ENCODE results near the gene FGFR4.

FGFR4 gene

GRCh38 chr5:177116631-177117373 lies 30.1 kb downstream of the FGFR4 start:
- H3K27ac ChIP-seq = no peak overlapping the region
- TF ChIP-seq, protein P1, sequence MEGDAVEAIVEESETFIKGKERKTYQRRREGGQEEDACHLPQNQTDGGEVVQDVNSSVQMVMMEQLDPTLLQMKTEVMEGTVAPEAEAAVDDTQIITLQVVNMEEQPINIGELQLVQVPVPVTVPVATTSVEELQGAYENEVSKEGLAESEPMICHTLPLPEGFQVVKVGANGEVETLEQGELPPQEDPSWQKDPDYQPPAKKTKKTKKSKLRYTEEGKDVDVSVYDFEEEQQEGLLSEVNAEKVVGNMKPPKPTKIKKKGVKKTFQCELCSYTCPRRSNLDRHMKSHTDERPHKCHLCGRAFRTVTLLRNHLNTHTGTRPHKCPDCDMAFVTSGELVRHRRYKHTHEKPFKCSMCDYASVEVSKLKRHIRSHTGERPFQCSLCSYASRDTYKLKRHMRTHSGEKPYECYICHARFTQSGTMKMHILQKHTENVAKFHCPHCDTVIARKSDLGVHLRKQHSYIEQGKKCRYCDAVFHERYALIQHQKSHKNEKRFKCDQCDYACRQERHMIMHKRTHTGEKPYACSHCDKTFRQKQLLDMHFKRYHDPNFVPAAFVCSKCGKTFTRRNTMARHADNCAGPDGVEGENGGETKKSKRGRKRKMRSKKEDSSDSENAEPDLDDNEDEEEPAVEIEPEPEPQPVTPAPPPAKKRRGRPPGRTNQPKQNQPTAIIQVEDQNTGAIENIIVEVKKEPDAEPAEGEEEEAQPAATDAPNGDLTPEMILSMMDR (conservative IDR thresholded peaks at IDR 0.05) = no peak

- TF ChIP-seq, protein P1 (conservative IDR thresholded peaks at IDR 0.05) = no peak
- no peak overlapping the region for H3K27ac ChIP-seq
Observed at GRCh38 chr5:177117441-177118045, 30.8 kb downstream of the FGFR4 start.

DNA sequence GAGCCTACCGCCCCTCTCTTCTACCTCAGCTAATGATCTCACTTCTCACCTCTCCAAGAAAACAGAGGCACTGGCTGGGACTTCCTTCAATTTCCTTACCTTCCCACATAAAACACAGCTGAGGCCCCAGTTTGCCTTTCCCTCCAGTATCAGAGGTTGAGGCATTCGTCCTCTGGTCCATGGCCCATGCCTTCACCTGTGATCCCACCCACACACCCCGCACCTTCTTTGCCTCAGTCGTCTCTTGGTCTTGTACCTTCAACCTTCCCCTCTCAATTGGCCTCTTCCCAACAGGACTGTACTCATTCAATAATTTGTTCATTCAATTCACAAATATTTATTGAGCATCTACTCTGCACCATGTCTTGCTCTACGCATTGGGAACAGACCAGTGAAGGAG lies 35.9 kb downstream of the FGFR4 start:
- no peak overlapping the region for H3K27ac ChIP-seq
- TF ChIP-seq, protein P1 (conservative IDR thresholded peaks at IDR 0.05) = no peak

DNA sequence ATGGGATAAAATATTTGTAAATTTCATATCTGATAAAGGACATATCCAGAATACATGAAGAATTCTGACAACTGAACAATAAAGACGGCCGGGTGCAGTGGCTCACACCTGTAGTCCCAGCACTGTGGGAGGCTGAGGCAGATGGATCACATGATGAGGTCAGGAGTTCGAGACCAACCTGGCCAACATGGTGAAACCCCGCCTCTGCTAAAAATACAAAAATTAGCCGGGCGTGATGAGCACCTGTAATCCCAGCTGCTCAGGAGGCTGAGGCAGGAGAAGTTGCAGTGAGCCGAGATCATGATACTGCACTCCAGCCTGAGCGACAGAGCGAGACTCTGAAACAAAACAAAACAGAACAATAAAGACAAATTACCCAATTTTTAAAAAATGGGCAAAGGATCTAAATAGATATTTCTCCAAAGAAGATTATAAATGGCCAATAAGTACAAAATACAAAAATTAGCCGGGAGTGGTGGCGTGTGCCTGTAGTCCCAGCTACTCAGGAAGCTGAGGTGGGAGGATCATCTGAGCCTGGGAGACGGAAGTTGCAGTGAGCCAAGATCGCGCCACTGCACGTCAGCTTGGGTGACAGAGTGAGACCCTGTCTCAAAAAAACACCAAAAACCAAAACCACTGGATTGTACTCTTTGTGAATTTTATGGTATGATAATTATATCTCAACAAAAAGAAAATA lies 37.2 kb downstream of the FGFR4 start:
- TF ChIP-seq, protein P1 (conservative IDR thresholded peaks at IDR 0.05) = no peak
- no peak overlapping the region for H3K27ac ChIP-seq

GRCh38 chr5:177124486-177124991 lies 37.8 kb downstream of the FGFR4 start:
- H3K27ac ChIP-seq = no peak overlapping the region
- TF ChIP-seq, protein P1 (conservative IDR thresholded peaks at IDR 0.05) = no peak

GRCh38 chr5:177126771-177127170 lies 40.1 kb downstream of the FGFR4 start:
- TF ChIP-seq, protein P1 (conservative IDR thresholded peaks at IDR 0.05) = no peak
- no peak overlapping the region for H3K27ac ChIP-seq

- TF ChIP-seq, protein P1 (conservative IDR thresholded peaks at IDR 0.05) = no peak
- H3K27ac ChIP-seq = no peak overlapping the region
Observed at GRCh38 chr5:177128551-177128981, 41.9 kb downstream of the FGFR4 start.
